SW480 (cell line): ENCODE data around the gene KPTN.

Experiments
- DNase-seq: peaks from one replicate; pipeline ENCODE4 v3.0.0-alpha.2; 2016; ENCODE audit warnings: low spot score

KPTN gene

DNA sequence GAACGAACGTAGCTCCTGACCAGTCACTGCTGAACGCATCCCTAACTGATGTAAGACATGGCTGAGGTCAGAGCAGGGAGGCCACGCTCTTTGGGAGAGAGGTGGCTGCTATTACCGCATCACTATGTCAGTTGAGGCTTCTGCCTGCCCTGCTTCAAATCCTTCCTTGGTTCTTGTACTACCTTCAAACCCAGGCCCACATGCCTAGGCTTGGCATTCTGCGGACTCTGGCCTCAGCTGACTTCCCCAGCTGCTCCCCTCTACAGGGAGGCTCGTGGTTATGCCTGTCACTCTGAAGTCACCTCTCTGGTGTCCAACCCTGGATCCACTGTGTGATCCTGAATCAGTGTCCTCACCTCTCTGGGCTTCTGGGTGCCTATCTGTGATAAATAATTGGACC lies 49.9 kb downstream of the KPTN start:
- no peak for DNase-seq

DNA sequence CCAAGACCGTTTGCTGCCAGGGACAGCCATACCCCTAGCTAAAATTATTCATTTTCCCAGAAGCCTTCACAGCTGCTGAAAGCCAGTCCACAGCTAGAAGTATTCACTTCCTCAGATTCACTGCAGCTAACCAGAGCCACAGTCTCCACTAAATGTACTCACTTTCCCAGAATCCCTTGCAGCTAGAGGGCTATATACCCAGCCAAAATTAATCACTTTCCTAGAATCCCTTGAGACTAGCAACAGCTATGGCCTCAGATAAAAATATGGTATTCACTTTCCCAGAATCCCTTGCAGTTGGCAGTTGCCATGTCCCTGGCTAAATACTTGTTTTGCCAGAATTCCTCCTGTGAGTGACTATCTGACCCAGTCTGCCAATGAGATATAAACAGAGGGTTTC lies 50.9 kb downstream of the KPTN start:
- no peak for DNase-seq

DNA sequence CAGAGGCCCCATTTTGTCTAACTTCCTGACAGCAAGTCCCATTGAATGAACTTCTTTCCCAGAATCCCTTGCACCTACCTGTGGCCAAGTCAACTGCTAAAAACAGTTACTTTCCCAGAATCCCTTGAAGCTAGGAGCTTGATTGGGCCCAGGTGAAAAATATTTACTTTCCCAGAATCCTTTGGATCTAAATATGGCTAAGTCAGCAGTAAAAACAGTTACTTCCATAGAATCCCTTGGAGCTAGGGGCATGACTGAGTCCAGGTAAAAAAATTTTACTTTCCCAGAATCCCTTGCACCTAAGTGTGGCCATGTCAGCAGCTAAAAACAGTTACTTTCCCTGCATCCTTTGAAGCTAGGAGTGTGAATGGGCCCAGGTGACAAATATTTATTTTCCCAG lies 51.5 kb downstream of the KPTN start:
- DNase-seq: no peak

DNA sequence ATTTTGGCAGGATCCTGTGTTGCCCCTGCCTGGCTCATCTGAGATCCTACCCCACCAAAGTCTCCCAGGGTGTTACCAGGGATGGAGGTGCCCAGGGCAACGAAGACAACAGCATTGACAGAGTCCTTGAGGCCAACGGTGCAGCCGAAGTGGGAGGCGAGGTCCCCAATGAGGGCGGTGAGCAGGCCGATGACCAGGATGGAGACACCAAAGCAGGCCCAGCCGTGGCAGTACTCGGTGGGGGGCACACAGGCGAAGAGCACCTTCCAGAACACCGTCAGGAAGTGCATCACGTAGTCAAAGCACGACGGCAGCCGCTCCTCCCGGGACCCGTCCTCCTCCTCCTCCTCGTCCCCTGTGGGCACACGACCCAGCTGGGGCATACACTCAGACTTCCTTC lies 51.9 kb downstream of the KPTN start:
- no peak for DNase-seq

DNA sequence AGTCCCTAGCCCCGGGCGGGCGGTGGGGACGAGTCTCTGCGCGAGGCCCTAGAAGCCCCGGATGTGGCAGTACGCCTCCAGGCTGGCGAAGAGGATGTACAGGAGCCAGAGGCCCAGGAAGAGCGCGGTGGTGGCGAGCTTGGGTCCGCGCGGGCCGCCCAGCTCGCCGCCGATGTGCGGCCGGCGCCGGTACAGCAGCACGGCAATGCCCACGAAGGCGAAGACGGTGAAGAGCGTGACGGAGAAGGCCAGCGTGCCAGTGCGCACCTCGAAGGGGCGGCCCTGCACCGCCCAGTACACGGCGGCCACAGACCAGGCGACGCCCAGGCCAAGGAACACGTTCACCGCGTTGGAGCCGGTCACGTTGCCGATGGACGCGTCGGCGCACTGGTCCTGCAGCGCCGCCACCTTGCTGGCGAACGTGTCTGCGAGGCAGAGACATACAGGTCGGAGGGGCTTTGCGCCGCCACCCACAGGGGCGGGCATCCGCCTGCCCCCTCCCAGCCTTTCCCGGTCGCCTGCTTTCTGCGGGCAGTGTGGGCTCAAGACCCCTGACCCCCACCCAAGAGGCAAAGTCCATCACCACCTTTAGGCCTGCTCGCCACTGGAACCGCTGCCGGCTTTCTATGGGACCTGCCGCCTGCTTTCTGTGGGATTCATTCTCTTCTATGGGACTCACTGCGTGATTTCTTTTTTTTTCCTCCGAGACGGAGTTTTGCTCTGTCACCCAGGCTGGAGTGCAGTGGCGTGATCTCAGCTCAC lies 53.8 kb downstream of the KPTN start:
- no peak for DNase-seq

DNA sequence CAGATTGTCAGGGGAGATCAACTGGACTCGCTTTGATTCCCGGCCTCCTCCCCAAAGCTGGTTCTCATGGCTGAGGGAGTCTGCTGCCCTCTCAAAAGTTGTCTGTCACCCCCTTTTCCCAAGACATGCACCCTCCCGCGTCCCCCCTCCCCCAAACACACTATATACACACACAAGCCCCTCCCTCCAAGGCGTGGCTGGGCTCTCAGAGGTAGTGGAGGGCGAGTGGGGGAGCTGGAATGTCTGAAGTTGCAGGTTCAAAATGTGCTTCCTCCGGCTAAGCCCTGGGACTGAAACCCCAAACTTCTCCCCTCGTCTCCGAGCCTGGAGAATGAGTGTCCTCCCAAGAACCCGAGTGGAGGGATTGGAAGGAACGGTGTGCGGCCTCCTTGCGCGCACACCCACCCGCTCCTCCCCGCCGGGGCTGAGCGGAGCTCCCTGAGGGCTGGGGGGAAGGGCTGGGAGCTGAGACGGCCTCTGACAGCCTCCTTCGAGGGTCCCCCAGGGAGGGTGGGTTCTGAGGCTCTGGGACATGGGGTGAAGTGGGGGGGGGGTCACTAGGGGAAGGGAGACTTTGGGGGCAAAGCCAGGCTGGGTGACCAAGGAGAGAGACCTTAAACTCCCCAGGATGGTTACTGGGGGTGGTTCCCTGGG lies 54.8 kb downstream of the KPTN start:
- no peak for DNase-seq

DNA sequence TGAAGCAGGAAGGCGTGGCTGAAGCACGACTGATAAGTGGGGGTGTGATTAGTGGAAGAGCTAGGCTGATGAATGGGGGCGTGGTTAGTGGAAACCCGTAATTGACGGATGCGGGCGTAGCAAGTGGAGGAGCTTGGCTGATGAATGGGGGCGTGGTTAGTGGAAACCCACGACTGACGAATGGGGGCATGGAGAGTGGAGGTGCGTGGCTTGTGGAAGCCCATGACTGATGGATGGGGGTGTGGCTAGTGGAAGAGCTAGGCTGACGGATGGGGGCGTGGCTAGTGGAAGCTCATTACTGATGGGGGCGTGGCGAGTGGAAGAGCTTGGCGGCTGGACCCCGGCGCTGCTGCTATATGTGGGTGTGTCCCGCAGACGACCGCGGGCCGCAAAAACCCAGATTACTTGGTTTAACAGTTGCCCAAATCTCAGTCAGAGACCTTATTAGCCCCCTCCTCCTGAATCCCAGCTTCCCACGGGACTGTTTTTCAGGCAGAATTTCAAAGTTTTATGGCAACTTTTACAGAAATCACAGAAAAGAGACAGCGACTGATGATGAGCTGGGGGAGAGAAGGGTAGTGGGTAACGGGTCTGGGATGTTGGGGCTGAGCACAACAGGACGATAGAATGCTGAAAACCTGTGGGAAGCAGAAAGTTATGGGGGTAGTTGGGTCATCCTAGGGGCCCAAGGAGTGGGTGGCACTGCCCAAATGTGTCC lies 55.7 kb downstream of the KPTN start:
- DNase-seq: peak; percentile 100

DNA sequence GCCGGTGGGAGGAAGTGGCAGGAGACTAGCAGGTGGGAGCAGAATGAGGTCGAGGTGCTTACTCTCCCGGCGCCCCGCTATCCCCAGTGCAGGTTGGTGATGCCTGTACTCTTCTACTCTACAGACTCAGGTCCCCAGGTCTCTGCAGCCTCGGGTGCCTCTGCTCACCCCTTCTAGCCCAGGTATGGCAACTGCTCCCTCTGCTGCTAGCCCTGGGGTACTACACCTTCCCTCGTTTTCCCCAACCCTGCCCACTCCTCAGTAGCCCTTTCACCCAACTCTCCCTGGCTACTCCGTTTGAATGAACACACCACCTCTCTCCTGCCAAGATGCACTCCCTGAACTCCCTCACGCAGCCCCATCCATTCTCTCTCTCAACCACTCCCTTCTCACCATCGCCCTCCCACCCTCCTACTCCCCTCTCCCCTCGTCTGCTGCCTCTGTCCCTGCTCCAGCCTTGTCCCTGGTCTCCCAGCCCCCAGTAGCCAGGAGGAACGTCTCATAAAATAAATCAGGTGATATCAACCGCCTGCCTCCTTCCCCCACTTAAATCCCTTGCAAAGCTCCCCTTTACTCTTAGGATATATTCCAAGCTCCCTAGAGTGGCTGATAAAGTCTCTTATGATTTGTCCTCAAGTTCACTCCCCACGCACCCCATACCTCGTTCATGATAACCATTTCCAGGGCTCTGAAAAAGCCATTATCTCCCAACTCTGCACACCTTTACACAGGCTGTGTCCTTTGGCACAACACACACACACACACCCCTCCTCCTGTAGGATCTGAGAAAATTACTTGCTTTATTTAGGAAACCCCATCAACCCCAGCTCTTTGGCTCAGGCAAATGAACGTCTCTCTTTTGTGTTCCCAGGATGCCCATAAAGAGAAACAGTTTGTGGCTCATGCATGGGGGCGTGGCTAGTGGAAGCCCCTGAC lies 56.5 kb downstream of the KPTN start:
- peak; percentile 86 for DNase-seq
